HG02870 (cell line): Measurements from ENCODE around the gene ARHGAP20.
"Not testable (repeated sequence)": the region's sequence is repeated elsewhere in the genome, so short reads cannot be mapped to it uniquely, and the experiment has no call there.

ENCODE experiments used
- ATAC-seq: cut with Tn5 transposase; IDR thresholded peaks from one replicate; pipeline ENCODE4 v1.9.1; 2021; ENCODE audit warnings: mild to moderate bottlenecking, moderate library complexity; ENCODE audit not compliant: unreplicated experiment

ARHGAP20 gene

DNA sequence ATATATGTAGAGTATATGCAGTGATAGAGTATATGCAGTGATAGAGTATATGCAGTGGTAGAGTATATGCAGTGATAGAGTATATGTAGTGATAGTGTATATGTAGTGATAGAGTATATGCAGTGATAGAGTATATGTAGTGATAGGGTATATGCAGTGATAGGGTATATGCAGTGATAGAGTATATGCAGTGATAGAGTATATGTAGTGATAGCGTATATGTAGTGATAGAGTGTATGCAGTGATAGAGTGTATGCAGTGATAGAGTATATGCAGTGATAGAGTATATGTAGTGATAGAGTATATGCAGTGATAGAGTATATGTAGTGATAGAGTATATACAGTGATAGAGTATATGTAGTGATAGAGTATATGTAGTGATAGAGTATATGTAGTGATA, 92.9 kb downstream of the ARHGAP20 start:
- ATAC-seq = not testable (repeated sequence)

DNA sequence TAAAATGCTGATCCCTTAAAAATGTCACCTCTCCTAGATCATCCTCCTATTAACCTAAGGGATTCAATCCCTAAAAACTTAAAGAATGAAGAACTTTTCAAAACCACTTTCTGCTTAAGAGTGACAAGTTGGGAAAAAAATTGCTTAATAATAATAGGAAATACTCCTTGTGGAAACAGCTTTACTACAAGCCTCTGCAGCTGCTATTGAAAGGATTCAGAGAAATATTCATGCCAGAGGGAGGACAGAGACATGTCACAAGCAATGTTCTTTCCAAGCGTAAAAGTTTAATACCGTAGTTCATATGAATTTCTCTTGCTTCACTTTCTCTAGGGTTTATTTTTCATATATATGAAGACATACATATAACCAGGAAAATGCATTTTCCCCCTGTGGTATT, 98.2 kb downstream of the ARHGAP20 start:
- no peak for ATAC-seq

DNA sequence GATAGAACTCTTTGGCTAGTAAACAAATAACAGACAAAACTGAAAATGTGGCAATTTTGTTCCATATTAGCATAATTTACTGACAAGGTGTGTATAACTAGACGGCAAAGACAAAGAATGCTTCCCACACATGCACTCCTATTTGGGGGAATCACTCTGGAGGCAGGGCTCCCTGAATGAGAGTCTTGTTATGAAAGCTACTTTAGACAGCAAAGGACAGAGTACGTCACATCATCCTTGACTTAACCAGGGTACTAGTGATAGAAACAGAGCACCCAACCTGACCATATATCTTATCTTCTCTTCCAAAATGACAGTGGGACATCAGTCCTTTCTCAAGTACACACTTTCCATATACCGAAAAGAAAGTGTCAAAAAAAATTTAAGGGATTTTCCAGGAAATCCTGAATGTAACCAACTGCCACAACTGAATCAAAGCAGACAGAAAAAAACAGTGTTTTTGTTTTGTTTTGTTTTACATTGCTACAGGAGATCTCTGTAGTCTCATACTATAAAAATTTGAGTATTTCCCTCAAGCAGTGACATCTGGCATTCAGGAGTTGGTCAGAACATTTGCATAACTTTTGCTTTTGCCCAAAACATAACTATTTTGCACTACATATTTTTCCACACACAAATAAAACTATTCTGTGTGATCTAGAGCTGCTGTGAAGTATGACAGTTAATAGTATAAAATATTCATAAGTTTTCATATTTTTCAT, 98.9 kb downstream of the ARHGAP20 start:
- ATAC-seq = no peak

DNA sequence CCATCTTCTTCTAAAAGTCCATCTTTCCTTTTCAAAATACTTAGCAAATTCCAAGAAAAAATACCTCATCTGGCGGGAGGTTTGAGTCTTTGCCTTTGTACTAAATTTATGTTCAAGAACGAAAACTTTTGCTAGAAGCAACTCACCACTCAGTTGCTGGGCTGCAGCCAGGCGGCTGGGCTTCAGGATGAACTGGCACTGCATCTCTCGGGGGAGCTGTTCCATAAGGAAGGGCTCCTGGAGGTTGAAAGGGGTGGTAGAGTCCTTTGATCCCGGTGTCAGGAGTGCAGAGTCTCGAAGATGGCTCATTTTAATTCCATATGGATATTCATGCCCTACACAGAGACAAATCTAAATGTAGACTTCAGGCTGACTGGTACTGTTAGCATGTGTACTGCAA, 105.8 kb downstream of the ARHGAP20 start:
- ATAC-seq = no peak

DNA sequence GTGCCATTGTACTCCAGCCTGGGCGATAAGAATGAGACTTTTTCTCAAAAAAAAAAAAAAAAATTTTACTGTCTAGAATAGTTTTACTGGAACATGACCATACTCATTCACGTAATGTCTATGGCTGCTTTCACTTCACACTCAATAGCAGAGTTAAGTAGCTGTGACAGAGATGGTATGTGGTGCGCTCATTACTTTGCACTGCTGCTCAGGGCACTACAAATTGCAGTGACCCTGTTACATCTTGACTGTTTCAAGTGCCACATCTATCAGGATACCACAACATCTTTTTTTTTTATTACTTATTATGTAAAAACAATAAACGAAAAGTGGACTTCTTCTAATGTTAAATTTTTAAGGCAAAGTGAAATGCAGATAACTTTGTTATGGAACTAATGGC, 110.3 kb downstream of the ARHGAP20 start:
- ATAC-seq = no peak

DNA sequence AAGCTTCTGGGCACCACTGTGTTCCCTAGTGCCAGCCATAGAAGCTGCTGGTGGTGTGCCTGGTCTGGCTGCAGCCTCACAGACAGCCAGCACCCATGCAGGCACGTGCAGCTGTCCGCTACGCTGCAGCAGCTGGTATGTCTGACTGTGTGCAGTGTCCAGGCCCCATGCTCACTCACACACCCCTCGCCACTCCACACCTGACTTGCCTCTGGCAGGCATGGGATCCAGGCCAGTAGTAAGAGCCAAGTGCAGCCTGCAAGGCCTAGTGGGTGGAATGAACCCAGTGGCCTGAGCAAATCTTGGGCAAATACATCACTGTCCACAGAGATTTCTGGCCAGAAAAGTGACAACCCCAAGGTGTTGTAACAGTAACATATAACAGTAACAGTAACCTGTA, 111.9 kb downstream of the ARHGAP20 start:
- no peak for ATAC-seq

DNA sequence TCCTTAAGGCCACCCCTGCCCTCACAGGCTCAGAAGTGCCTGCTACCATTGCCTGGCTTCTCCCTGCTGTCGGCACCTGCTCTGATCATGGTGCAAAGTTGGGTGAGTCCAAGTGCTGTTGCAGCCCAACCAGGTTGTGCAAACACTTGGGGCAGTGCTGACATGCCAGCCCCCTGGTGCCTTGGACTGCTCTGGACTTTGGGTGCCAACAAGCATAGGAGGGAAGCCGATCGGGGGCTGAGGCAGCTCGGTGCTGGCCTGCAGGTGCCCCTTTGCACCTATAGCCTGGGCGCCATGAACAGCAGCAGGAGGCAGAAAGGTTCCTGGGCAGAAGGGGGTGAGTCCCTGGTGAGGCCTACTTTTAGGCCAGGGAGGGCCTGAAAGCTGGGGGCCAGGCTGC, 113.0 kb downstream of the ARHGAP20 start:
- ATAC-seq = no peak

DNA sequence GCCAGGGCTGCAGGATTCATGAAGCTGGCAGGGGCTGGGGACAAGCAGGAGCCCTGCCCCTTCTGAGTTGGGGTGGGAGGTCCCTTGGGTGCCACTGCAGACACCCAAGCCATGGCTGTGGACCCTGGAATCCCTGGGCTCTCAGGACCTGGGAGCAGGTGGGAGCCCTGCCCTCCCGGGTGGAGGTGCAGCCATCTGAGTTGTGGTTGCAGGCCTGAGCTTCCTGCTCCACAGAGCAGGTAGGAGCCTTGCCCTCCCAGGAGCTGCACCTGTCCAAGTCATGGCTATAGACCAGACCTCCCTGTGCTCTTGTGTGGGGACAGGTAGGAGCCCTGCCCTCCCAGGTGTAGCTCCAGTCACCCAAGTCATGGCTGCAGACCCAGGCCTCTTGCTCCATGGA, 113.5 kb downstream of the ARHGAP20 start:
- ATAC-seq = no peak

DNA sequence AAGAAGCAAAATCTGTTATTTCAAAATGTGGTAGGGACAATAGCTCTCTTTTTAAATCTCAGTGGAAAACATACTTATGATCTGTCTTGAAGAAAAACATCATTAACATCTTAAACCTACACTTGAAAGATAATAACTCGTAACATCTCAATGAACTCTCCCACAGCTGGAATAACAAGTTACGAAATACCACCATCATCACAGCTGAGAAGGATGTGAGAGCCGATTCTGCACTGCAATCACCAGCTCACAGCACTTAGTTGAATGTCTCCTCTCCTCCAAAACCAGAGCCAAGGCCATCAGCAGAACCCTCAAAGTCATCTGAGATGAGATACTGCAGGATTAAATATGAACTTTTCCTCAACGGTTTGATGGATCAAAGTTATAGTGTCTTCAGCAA, 124.3 kb downstream of the ARHGAP20 start:
- ATAC-seq = no peak

DNA sequence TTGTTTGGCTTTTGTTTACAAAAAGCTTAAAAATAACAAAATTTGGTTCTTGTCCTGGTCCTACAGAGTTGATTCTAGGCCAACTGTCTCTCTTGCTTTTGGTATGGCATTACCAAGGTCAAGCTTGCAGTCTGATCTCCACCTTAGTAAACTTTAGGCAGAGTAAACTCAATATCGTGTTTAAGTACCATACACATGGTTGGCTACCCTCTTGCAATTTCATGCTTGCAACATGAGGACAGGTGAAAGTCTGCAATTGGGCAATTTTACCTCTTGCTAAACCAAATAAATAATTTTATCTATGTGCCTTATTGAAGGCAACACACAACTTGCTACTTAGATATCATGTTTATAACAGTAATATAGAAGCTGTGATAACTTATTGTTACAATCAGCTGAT, 125.1 kb downstream of the ARHGAP20 start:
- ATAC-seq = no peak

DNA sequence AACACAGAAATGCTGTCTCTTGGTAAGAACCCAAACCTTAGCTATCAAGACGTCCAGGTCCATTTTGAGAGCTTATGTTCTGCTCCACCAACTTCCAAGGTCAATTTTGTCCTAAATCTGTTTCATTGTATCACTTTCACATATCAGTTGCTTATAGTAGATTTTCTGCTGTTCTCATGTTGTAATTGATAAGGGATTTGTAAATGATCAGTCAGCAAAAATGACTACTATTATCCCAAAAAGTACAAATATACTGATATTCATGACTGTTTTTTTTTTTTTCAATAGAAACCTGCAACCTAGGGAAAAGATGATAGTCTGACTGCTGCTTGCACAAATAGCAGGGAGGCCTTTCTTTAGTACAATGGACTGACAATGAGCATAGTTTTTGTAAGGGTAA, 128.1 kb downstream of the ARHGAP20 start:
- ATAC-seq = no peak

DNA sequence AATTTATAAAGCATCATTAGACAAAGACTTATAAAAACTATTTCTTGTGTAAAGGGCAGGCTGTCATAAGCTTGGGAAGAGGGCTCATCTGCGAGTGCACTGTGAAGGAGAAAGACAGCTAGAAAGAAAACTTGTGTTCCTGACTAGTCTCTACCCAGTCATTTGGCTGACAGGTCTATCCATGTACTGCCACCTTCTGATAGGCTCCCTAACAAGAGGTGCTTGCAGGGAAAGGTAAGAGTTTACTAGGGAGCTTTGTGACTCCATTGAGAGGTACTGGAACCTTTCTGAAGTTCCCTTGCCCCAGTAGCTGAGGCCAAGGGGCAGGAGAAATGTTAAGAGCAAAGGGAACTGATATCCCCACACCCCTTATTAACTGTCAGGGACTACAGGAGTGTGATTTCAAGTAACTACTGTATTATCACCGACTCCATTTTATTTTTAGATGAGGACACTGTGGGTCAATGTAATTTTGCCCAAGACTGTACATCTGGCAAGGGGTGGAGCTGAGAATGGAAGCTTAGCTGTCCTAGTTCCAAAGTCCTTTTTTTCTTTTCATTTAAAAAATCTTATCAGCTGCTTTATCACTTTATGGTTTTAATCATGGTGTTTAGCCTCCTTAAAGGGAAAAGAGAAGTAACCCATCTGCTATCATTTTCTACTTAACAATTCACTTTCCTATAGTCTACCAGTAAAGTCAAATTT, 129.4 kb downstream of the ARHGAP20 start:
- ATAC-seq = no peak

DNA sequence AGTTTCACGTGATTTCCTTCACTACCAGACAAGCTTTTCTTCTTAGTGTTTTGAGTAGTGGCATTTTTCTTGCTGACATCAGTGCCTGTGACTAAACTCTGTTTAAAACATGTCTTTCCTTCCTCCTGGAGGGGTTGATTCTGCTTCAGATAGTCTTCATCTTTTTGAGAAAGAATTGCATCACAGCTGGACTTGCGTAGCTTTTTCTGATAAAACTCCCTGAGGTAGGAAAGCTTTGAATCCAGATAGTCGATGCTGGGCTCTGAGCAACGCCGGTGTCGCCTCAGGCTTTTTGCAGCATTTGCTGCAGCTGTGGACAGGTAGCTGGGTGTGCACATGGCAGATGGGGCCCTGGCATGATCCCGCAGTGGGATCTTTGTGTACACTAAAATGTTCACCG, 131.7 kb downstream of the ARHGAP20 start:
- ATAC-seq = no peak

DNA sequence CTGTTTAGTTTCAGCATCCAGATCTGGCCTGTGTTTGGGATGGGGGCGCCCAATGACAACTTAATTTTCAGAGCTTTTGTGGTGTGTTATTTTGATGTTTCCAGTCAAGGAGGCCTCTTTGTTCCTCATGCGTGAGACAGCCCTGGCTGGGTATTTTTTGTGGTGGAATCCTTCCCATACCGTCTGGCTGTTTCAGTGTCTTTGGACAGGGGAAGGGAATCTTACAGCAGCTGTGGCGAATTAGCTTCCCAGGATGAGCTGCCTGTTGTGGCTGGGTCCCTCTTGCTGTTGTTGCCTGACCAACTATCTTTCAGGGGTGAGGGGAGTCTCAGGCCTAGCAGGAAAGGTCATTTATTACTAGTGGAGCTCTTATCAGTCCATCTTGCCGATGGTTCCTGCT, 138.8 kb downstream of the ARHGAP20 start:
- no peak for ATAC-seq

DNA sequence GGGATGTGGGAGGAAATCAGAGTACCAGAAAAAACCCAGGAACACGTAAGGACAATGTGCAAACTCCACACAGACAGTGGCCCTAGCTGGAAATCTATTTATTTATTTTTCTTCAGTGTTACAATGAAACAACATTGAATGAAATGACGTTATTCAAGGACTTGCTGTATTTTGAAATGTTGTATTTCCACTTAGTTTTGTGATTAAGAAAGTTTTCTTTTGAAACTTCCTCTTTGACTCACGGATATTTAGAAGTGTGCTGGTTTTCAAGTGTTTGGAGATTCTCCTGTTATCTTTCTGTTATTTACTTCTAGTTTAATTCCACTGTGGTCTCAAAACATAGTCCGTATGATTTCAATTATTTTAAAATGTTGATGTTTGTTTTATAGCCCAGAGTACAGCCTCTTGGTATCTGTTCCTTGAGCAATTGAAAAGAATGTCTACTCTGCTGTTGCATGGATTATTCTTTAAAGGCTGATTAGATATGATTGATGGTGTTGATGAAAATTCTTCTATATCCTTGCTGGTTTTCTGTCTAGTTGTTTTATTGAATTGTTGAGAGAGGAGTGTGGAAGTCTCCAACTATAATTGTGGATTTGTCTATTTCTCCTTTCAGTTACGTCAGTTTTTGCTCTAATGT, 141.0 kb downstream of the ARHGAP20 start:
- no peak for ATAC-seq

DNA sequence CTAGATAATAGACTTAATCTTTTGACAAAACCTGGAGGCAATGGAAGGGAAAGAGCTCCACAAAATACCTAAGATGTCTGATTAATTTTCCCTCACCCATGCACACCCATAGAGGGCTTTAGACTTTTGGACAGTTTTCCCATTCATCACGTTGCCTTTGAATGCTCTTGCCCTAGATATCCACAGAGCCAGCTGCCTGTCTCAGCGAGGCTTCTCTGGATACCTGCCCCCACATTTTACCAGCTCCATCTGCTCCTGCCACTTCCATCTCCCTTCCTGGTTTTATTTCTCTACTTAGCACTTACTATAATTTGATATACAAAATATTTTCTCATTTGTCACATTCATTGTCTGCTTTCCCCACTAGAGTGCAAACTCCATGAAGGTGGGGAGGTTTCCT, 145.7 kb downstream of the ARHGAP20 start:
- no peak for ATAC-seq

DNA sequence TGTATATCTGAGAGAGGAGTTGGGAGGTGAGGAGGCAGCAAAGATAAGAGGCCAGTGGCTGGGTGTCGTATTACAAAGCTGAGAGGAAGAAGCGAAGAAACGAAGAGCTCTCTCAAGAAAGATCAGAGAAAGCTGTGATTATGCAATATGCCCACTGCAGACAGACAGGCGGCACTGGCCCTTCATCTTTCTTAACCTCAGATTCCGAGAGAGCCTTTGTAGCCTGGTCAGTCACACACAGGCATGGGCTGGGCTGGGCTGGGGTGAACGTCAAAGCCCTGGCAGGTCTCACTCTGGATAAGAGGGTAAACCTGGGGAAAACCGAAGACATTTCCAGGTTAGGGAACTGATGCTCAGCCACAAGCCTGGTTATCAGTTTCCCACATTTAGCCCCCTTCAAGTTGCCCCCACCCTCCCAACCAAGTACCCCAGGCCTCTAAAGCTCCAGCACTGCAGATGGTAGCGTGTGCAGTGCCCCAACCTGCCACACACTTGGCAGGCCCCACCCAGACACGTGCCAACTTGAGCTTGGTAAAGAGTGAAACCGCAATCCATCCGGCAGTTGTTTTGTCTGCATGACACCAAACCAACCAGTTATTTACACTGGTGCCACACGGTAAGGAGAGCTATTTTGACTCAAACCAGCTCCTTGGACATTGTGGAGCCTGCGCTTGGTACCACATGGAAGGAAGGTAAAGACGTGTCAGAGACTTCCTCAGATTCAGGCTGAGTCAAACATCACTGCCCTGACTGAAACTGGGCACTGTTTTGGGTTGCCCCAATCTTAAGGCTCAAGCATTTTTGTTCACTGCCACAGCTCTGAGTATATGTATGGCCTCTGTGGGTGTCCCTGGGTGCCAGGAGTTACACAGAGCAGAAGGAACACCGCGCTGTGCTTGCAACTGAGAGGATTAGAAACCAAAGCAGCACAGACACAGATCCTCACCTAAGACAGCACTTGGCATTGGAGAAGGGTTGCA, 146.6 kb downstream of the ARHGAP20 start:
- no peak for ATAC-seq

DNA sequence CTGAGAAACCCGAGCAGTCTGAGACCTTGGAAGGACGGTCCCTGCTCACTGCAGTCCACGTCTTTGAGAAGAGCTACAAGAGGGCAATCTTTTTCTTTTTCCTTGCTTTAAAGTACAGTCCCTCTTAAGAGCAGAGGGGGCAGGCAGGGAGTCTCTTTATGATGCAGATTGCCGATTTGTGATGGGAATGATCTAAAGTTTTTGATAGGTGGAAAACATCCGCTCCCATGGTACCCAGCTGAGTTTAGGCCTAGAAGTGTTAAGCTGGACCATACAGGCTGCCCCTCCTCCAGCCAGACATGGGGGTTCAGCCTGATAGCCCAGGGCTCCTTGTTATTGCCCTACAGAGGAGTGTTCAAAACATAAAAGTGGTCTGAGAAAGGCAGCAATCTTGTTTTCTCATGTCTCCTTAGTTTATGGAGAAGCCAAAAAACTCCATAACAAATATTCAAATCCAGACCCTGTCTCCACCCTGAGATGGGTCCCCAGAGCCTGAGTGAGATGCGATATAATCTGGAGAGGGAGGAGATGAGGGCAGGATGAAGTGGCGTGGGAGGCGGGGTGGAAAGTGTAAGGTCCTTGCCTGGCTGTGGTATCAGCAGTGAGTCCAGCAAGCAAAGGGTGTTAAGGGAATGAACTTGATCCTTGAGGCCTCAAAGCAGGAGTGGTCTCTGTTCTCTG, 147.4 kb downstream of the ARHGAP20 start:
- ATAC-seq = no peak

DNA sequence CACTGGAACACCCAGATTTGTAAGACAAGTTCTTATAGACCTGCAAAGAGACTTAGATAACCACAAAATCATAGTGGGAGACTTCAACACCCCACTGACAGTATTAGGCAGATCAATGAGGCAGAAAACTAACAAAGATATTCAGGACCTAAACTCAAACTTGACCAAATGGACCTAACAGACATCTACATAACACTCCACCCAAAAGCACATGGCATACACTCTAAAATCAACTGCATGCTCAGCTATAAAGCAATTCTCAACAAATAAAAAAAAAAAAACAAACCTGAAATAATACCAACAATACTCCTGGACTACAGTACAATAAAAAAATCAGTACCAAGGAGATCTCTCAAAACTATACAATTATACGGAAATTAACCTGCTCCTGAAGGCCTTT, 167.5 kb downstream of the ARHGAP20 start:
- no peak for ATAC-seq

DNA sequence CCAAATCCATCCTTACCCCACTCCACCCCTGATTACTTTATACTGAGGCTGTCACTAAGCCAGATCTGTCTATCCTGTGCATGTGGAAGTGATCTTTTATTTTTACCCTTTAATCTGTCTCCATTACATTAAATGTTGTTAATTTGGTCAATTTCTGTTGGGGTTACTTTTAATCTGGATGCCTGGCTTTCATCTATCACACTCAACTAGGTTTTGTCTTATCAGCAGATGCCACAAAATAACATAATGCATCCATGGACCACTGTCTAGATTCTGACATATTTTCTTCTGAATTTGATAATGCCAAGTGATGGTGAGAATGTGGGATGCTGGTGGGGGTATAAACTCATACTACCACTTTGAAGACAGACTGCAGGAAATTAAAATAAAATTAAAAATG, 174.1 kb downstream of the ARHGAP20 start:
- ATAC-seq = no peak
